K562 (cell line): Measurements from ENCODE around the gene GART. TPM values are rescaled to one million over a fixed set of nuclear protein-coding genes. Genes with fewer than 3 reads are reported as not detected.

Source experiments
- ASH1L ChIP-seq: fragments of 450-650 bp; IDR thresholded peaks from 2 replicates; pipeline ENCODE4 v1.6.1; 2018; ENCODE audit warnings: borderline replicate concordance, mild to moderate bottlenecking, low read depth; ENCODE audit not compliant: partially characterized antibody
- CSDE1 ChIP-seq, 2 experiments: fragments of 450-650 bp; IDR thresholded peaks; 2 replicates each; pipeline ENCODE4 v1.6.1; 2016; ENCODE audit warnings: mild to moderate bottlenecking in 1 of 2
- DNMT1 ChIP-seq: fragments of 450-650 bp; IDR thresholded peaks from 2 replicates; pipeline ENCODE4 v1.6.1; 2016; ENCODE audit warnings: antibody characterized with exemption, mild to moderate bottlenecking
- ELF4 ChIP-seq: fragments of 450-650 bp; formaldehyde crosslinking; IDR thresholded peaks from 2 replicates; pipeline ENCODE4 v1.4.0; 2022; ENCODE audit warnings: missing genetic modification characterization
- GABPA ChIP-seq: fragments of 200-800 bp; sonication (Bioruptor generic); conservative IDR thresholded peaks from 2 replicates; pipeline ENCODE4 v1.6.1; 2016; ENCODE audit warnings: low read depth, missing genetic modification characterization, missing compliant biosample characterization
- MAZ ChIP-seq, 2 experiments: fragments of 450-650 bp in 1 of 2; sonication (generic) in 1 of 2; formaldehyde crosslinking; IDR thresholded peaks in 1 of 2; conservative IDR thresholded peaks in 1 of 2; 2 replicates each; pipeline versions ENCODE4 v1.4.0 to v1.5.0; 2020; ENCODE audit warnings: mild to moderate bottlenecking in 1 of 2, missing genetic modification reagents in 1 of 2
- NEUROD1 ChIP-seq: fragments of 150-350 bp; IDR thresholded peaks from 2 replicates; pipeline ENCODE4 v1.6.1; 2014; ENCODE audit warnings: borderline replicate concordance, low read length, low read depth; ENCODE audit not compliant: partially characterized antibody
- NFE2 ChIP-seq: IDR thresholded peaks from 2 replicates; pipeline ENCODE4 v1.6.1; 2014; ENCODE audit warnings: antibody characterized with exemption, low read depth
- RBFOX2 ChIP-seq: fragments of 200-400 bp; formaldehyde crosslinking; IDR thresholded peaks from 2 replicates; pipeline ENCODE4 v1.6.1; 2017; ENCODE audit warnings: low read depth, mild to moderate bottlenecking, low read length, moderate library complexity
- SIN3A ChIP-seq, 2 experiments: fragments of 150-350 bp in 1 of 2; IDR thresholded peaks; 2 replicates each; pipeline ENCODE4 v1.6.1; 2011 to 2016; ENCODE audit warnings: borderline replicate concordance in 2 of 2, low read depth in 2 of 2, low read length in 2 of 2, mild to moderate bottlenecking in 2 of 2, moderate library complexity in 2 of 2; ENCODE audit not compliant: control insufficient read depth in 1 of 2
- SMAD3 ChIP-seq: fragments of 450-650 bp; formaldehyde crosslinking; conservative IDR thresholded peaks from 2 replicates; pipeline ENCODE4 v1.4.0; 2020; ENCODE audit warnings: mild to moderate bottlenecking
- ZFP36 ChIP-seq: fragments of 150-350 bp; IDR thresholded peaks from 2 replicates; pipeline ENCODE4 v1.6.1; 2018; ENCODE audit warnings: low read length, low read depth; ENCODE audit not compliant: partially characterized antibody
- polyA plus RNA-seq, 8 experiments: library from polyadenylated mRNA; depleted of rRNA in 4 of 8; stranded (reverse) in 5 of 8; unstranded in 3 of 8; fragments of >200 nt; fragmentation: Nextera tagmentation in 2 of 8; fragmentation: Illumina TruSeq in 1 of 8; extraction: Ambion mirVana in 2 of 8; extraction: Trizol in 1 of 8; gene quantifications; 2 replicates each; pipeline versions ENCODE4 v1.2.1 to v1.2.3, GENCODE V29; 2011 to 2014; ENCODE audit warnings: inconsistent platforms in 1 of 8, missing spikeins in 1 of 8
- total RNA-seq, 7 experiments: library from RNA; depleted of rRNA in 6 of 7; stranded (reverse); fragments of >200 nt in 6 of 7; fragmentation: Illumina TruSeq in 2 of 7; extraction: Trizol in 2 of 7; gene quantifications; 2 replicates each; pipeline versions ENCODE4 v1.2.1 to v1.2.3, GENCODE V29; 2011 to 2021; ENCODE audit warnings: low replicate concordance in 1 of 7
- TF ChIP-seq, protein P1 (sequence below), 2 experiments: fragments of 250-450 bp in 1 of 2; fragments of 450-650 bp in 1 of 2; sonication (Bioruptor Pico) in 1 of 2; IDR thresholded peaks; 2 replicates each; pipeline versions ENCODE4 v1.6.1 to v1.8.0; 2016 to 2021; ENCODE audit warnings: mild to moderate bottlenecking in 2 of 2, moderate library complexity in 2 of 2, missing compliant biosample characterization in 1 of 2, missing genetic modification characterization in 1 of 2
- TF ChIP-seq, protein P2 (sequence below): fragments of 250-450 bp; sonication (Bioruptor Pico); IDR thresholded peaks from 2 replicates; pipeline ENCODE4 v1.8.0; 2021; ENCODE audit warnings: moderate library complexity, mild to moderate bottlenecking, inconsistent platforms
- TF ChIP-seq, protein P3 (sequence below), 2 experiments: fragments of 450-650 bp; IDR thresholded peaks; 2 replicates each; pipeline ENCODE4 v1.6.1; 2018; ENCODE audit warnings: mild to moderate bottlenecking in 2 of 2, low read depth in 1 of 2; ENCODE audit not compliant: partially characterized antibody in 2 of 2
- TF ChIP-seq, protein P4 (sequence below): fragments of 250-450 bp; sonication (Bioruptor Pico); IDR thresholded peaks from 2 replicates; pipeline ENCODE4 v1.8.0; 2021; ENCODE audit warnings: borderline replicate concordance, mild to moderate bottlenecking, moderate library complexity; ENCODE audit not compliant: poor library complexity, severe bottlenecking

GART gene
- total and polyA plus RNA-seq, 9 of the 15 experiments (the other 6 are each of a cell fraction or from before 2014, with no cell fraction given) = 141 to 429 (median 349) TPM

DNA sequence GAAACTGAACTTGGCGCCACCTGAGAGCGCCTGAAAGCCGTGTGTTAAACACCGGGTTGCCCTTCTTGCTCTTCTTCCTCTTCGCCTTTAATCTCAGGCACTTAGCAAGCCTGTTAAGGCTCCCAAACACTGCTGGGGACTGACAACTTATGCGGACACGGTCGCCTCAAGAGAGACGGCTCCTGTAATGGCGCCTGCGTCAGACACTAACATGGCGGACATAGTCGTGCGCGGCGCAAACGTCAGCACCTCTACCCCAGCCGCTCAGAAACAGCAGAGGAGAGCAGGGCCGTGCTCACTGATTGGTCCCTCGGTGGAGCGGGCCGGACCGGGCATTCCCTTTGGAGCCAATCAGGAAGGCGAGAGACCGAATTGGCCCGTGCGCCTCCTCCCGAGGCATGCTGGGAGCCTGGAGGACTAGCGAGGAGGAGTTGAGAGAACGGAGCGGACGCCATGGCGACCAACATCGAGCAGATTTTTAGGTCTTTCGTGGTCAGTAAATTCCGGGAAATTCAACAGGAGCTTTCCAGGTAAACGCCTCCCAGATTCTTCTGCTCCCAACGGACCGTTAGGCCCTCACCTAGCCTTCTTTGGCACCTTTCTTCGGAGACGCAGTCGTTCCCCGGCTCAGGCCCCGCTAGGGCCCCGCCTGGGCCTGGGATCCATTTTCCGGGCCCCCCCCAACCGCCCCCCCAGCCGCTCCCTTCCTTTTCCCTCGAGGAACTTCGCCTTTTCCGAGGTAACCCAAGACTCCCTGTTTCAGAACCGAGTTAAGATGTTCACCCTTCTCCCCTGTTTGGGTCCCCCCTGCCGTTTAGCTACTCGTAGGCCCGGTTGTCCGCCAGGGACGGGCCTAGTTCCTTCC, 955 bp upstream of the GART start, which contains the start of gene SON (continued):
- TF ChIP-seq, protein P1, sequence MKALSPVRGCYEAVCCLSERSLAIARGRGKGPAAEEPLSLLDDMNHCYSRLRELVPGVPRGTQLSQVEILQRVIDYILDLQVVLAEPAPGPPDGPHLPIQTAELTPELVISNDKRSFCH (CRISPR knock-in tag; IDR thresholded peaks at IDR 0.05) = no peak
- TF ChIP-seq, protein P1 (tag; IDR thresholded peaks at IDR 0.05) = peak; percentile 87
- TF ChIP-seq, protein P2, sequence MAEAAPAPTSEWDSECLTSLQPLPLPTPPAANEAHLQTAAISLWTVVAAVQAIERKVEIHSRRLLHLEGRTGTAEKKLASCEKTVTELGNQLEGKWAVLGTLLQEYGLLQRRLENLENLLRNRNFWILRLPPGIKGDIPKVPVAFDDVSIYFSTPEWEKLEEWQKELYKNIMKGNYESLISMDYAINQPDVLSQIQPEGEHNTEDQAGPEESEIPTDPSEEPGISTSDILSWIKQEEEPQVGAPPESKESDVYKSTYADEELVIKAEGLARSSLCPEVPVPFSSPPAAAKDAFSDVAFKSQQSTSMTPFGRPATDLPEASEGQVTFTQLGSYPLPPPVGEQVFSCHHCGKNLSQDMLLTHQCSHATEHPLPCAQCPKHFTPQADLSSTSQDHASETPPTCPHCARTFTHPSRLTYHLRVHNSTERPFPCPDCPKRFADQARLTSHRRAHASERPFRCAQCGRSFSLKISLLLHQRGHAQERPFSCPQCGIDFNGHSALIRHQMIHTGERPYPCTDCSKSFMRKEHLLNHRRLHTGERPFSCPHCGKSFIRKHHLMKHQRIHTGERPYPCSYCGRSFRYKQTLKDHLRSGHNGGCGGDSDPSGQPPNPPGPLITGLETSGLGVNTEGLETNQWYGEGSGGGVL (CRISPR knock-in tag) = no peak
- TF ChIP-seq ZFP36 = no peak
- TF ChIP-seq RBFOX2 = peak; percentile 87
- TF ChIP-seq SMAD3 (CRISPR knock-in tag) = 0 out of 2 replicates have a peak, but pooled peaks have one; percentile 17
- peak in 1 of 2 experiments; percentile 92; a peak in 3 of 4 replicates for TF ChIP-seq CSDE1 (IDR thresholded peaks at IDR 0.05)
- TF ChIP-seq, protein P3, sequence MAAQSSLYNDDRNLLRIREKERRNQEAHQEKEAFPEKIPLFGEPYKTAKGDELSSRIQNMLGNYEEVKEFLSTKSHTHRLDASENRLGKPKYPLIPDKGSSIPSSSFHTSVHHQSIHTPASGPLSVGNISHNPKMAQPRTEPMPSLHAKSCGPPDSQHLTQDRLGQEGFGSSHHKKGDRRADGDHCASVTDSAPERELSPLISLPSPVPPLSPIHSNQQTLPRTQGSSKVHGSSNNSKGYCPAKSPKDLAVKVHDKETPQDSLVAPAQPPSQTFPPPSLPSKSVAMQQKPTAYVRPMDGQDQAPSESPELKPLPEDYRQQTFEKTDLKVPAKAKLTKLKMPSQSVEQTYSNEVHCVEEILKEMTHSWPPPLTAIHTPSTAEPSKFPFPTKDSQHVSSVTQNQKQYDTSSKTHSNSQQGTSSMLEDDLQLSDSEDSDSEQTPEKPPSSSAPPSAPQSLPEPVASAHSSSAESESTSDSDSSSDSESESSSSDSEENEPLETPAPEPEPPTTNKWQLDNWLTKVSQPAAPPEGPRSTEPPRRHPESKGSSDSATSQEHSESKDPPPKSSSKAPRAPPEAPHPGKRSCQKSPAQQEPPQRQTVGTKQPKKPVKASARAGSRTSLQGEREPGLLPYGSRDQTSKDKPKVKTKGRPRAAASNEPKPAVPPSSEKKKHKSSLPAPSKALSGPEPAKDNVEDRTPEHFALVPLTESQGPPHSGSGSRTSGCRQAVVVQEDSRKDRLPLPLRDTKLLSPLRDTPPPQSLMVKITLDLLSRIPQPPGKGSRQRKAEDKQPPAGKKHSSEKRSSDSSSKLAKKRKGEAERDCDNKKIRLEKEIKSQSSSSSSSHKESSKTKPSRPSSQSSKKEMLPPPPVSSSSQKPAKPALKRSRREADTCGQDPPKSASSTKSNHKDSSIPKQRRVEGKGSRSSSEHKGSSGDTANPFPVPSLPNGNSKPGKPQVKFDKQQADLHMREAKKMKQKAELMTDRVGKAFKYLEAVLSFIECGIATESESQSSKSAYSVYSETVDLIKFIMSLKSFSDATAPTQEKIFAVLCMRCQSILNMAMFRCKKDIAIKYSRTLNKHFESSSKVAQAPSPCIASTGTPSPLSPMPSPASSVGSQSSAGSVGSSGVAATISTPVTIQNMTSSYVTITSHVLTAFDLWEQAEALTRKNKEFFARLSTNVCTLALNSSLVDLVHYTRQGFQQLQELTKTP (IDR thresholded peaks at IDR 0.05; ENCODE audit: low read depth in 1 of 2, partially characterized antibody in 2 of 2) = peak in 1 of 2 experiments; percentile 85
- peak; percentile 80 for TF ChIP-seq NEUROD1
- 0 out of 2 replicates have a peak, but pooled peaks have one; percentile 60 for TF ChIP-seq GABPA
- TF ChIP-seq SIN3A (IDR thresholded peaks at IDR 0.05; ENCODE audit: borderline replicate concordance in 2 of 2, control insufficient read depth in 1 of 2, low read depth in 2 of 2, low read length in 2 of 2) = peak in 1 of 2 experiments; percentile 45; a peak in 2 of 4 replicates
- TF ChIP-seq MAZ (CRISPR knock-in tag; conservative IDR thresholded peaks at IDR 0.05 in 1 of 2, IDR thresholded peaks at IDR 0.05 in 1 of 2) = peak; percentile 94 to 99; a peak in 3 of 4 replicates
- TF ChIP-seq DNMT1 = 0 out of 2 replicates have a peak, but pooled peaks have one; percentile 23
- 0 out of 2 replicates have a peak, but pooled peaks have one; percentile 15 for TF ChIP-seq NFE2
- TF ChIP-seq ASH1L = peak; percentile 83
- TF ChIP-seq, protein P4, sequence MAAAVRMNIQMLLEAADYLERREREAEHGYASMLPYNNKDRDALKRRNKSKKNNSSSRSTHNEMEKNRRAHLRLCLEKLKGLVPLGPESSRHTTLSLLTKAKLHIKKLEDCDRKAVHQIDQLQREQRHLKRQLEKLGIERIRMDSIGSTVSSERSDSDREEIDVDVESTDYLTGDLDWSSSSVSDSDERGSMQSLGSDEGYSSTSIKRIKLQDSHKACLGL (CRISPR knock-in tag) = no peak
- 0 out of 2 replicates have a peak, but pooled peaks have one; percentile 30 for TF ChIP-seq ELF4
